Measurements from ENCODE around the gene CACNA2D1.

The CACNA2D1 gene

GRCh38 chr7:82012453-82012852 is 431.1 kb downstream of the CACNA2D1 start:
- Histone ChIP-seq H3K4me3 (no peak overlapping the region), H3K27ac (no peak overlapping the region)
- TF ChIP-seq CTCF (IDR thresholded peaks at IDR 0.05) = no peak
- DNase-seq (ENCODE audit: low spot score) = no peak

GRCh38 chr7:82010416-82010815 is 433.2 kb downstream of the CACNA2D1 start:
- no peak for TF ChIP-seq CTCF (IDR thresholded peaks at IDR 0.05)

GRCh38 chr7:82007315-82007714 is 436.3 kb downstream of the CACNA2D1 start:
- H3K27ac ChIP-seq = no peak overlapping the region
- no peak overlapping the region for H3K4me3 ChIP-seq
- no peak for TF ChIP-seq CTCF (IDR thresholded peaks at IDR 0.05)
- DNase-seq (ENCODE audit: low spot score) = no peak

More at GRCh38 chr7:82010416-82010815, 433.2 kb downstream of the CACNA2D1 start:
- no peak for DNase-seq (ENCODE audit: low spot score)
- no peak overlapping the region for H3K4me3 ChIP-seq
- H3K27ac ChIP-seq = no peak overlapping the region

- no peak for TF ChIP-seq CTCF (IDR thresholded peaks at IDR 0.05)
- H3K27ac ChIP-seq = no peak overlapping the region
- no peak for DNase-seq (ENCODE audit: low spot score)
Measured at GRCh38 chr7:82005056-82005455, 438.5 kb downstream of the CACNA2D1 start.

GRCh38 chr7:81993186-81993585 is 450.4 kb downstream of the CACNA2D1 start:
- Histone ChIP-seq H3K27ac (no peak overlapping the region), H3K4me3 (no peak overlapping the region)
- no peak for TF ChIP-seq CTCF (IDR thresholded peaks at IDR 0.05)
- no peak for DNase-seq (ENCODE audit: low spot score)

More at GRCh38 chr7:82005056-82005455, 438.5 kb downstream of the CACNA2D1 start:
- no peak overlapping the region for H3K4me3 ChIP-seq

GRCh38 chr7:81990395-81990794 is 453.2 kb downstream of the CACNA2D1 start:
- Histone ChIP-seq H3K27ac (no peak overlapping the region), H3K4me3 (no peak overlapping the region)
- TF ChIP-seq CTCF (IDR thresholded peaks at IDR 0.05) = no peak
- DNase-seq (ENCODE audit: low spot score) = no peak

- TF ChIP-seq CTCF (IDR thresholded peaks at IDR 0.05) = no peak
- Histone ChIP-seq H3K27ac (no peak overlapping the region), H3K4me3 (no peak overlapping the region)
- no peak for DNase-seq (ENCODE audit: low spot score)
Measured at GRCh38 chr7:81986723-81987470, 456.7 kb downstream of the CACNA2D1 start.

Data from coronary artery (tissue), 2 donors.